ENCODE data around the gene PCDHA1. TPM values are rescaled to one million over a fixed set of nuclear protein-coding genes. Genes with fewer than 3 reads are reported as not detected.

PCDHA1 gene
- polyA plus RNA-seq, 1 experiment: 0.12 TPM

DNA sequence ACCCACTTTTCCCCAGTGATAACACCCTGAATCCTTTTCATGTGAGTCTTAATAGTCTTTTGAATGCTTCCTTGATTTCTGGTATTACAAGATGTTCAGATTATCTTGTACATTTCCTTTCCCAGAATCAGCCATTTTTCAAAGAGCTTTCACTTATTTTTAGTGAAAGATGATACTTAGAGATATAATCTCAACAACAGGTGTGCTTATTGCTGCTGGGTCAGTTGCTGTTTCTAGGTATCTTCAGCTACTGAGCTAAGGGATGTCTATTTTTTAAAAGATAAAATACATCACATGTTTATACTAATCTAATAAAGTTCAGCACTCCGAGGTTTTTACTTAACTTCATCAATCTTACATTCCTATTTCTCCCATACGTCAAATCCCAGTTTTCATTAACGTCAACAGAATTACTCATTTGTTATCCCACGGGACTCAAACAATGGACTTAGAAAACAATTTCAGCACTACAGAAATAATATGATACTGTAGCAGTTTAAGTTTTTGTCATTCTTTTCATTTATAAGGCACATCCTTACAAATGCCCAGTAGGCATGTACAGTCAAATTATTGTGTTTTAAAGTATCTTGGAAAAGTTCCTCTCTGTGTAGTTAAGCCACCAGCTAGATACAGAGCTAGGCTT is 149.1 kb downstream of the PCDHA1 start:
- POLR2A ChIA-PET: no interaction called here
- TF ChIP-seq, protein P1, sequence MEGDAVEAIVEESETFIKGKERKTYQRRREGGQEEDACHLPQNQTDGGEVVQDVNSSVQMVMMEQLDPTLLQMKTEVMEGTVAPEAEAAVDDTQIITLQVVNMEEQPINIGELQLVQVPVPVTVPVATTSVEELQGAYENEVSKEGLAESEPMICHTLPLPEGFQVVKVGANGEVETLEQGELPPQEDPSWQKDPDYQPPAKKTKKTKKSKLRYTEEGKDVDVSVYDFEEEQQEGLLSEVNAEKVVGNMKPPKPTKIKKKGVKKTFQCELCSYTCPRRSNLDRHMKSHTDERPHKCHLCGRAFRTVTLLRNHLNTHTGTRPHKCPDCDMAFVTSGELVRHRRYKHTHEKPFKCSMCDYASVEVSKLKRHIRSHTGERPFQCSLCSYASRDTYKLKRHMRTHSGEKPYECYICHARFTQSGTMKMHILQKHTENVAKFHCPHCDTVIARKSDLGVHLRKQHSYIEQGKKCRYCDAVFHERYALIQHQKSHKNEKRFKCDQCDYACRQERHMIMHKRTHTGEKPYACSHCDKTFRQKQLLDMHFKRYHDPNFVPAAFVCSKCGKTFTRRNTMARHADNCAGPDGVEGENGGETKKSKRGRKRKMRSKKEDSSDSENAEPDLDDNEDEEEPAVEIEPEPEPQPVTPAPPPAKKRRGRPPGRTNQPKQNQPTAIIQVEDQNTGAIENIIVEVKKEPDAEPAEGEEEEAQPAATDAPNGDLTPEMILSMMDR (IDR thresholded peaks at IDR 0.05; ENCODE audit: insufficient read depth, low read depth, low read length): no peak
- no peaks in the 10 kb centered on the region for H3K36me3 ChIP-seq (ENCODE audit: control insufficient read depth, insufficient read depth, low read length)
- no peaks in the 10 kb centered on the region for H3K27me3 ChIP-seq (ENCODE audit: control insufficient read depth, insufficient read depth, low read length)
- DNase-seq (ENCODE audit: low read depth): no peak
- no peak overlapping the region for H3K4me3 ChIP-seq (ENCODE audit: low read depth, low read length)
- CTCF ChIA-PET: no interaction called here

DNA sequence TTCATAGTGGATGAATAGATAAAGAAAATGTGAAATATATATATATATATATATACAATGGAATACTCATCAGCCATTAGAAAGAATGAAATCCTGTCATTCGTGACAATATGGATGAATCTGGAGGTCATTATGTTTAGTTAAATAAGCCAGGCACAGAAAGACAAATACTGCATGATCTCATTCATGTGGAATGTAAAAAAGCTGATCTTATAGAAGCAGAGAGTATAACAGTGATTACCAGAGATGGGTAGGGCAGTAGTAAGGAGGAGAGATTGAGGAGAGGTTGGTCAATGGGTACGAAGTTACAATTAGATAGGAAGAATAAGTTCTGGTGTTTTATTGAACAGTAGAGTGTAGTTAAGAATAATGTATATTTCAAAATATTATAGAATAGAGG is 160.6 kb downstream of the PCDHA1 start:
- ChIA-PET CTCF (no interaction called here), POLR2A (no interaction called here)
- TF ChIP-seq, protein P1 (IDR thresholded peaks at IDR 0.05; ENCODE audit: insufficient read depth, low read depth, low read length): no peak
- Histone ChIP-seq H3K4me3 (ENCODE audit: low read depth, low read length) (no peak overlapping the region), H3K36me3 (ENCODE audit: control insufficient read depth, insufficient read depth, low read length) (no peaks in the 10 kb centered on the region), H3K27me3 (ENCODE audit: control insufficient read depth, insufficient read depth, low read length) (no peaks in the 10 kb centered on the region)
- DNase-seq (ENCODE audit: low read depth): no peak

DNA sequence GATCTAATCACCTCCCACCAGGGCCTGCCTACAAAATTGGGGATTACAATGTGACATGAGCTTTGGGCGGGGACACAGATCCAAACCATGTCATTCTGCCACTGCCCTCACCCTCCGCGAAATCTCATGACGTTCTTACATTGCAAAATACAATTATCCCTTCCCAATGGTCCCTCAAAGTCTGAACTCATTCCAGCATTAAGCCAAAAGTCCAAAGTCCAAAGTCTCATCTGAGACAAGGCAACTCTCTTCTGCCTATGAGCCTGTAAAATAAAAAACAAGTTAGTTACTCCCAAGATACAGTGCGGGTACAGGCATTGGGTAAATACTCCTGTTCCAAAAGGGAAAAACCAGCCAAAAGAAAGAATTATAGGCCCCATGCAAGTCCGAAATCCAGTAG is 165.7 kb downstream of the PCDHA1 start:
- TF ChIP-seq, protein P1 (IDR thresholded peaks at IDR 0.05; ENCODE audit: insufficient read depth, low read depth, low read length): no peak
- POLR2A ChIA-PET: no interaction called here
- H3K27me3 ChIP-seq (ENCODE audit: control insufficient read depth, insufficient read depth, low read length): no peaks in the 10 kb centered on the region
- H3K36me3 ChIP-seq (ENCODE audit: control insufficient read depth, insufficient read depth, low read length): no peaks in the 10 kb centered on the region
- no peak for DNase-seq (ENCODE audit: low read depth)
- CTCF ChIA-PET: no interaction called here
- no peak overlapping the region for H3K4me3 ChIP-seq (ENCODE audit: low read depth, low read length)

DNA sequence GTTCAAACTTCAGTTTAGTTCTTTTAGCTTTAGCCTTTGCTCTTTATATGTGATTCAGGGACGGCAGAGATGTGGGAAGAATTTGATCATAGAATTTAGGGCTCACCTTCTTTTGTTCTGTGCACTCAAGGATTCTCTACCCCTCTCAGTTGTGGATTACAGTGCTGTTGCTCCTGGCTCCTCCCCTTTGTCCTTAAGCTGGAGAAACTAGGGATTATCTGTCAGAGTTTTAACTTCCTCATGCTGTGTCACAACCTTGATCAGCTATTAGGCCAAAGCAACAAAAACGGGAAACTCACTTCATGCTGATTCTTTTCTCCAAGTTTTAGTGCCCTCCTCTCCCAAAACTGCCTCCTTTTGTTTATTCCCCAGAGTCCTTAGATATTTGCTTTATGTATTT is 167.3 kb downstream of the PCDHA1 start:
- Histone ChIP-seq H3K27me3 (ENCODE audit: control insufficient read depth, insufficient read depth, low read length) (no peaks in the 10 kb centered on the region), H3K4me3 (ENCODE audit: low read depth, low read length) (no peak overlapping the region), H3K36me3 (ENCODE audit: control insufficient read depth, insufficient read depth, low read length) (no peaks in the 10 kb centered on the region)
- POLR2A ChIA-PET: no interaction called here
- CTCF ChIA-PET: no interaction called here
- no peak for DNase-seq (ENCODE audit: low read depth)
- TF ChIP-seq, protein P1 (IDR thresholded peaks at IDR 0.05; ENCODE audit: insufficient read depth, low read depth, low read length): no peak

DNA sequence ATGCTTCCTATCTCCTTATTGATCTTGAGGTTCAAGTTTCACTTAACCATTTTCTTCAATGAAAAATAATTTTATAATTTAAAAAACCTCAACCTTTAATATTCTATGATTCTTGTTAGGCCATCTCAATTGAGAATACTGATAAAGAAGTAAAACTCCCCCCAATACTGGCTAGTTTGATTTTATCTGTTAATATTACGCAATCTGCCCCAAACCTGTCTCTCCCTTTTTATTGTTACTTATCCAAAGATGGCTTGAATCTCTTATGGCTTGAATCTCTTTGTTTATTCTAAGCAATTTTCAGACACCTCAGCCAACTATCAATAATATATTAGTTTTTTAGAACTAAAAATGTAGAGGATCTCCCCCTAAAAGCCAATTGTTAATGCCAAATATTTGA is 176.2 kb downstream of the PCDHA1 start:
- no peaks in the 10 kb centered on the region for H3K36me3 ChIP-seq (ENCODE audit: control insufficient read depth, insufficient read depth, low read length)
- no peak overlapping the region for H3K4me3 ChIP-seq (ENCODE audit: low read depth, low read length)
- TF ChIP-seq, protein P1 (IDR thresholded peaks at IDR 0.05; ENCODE audit: insufficient read depth, low read depth, low read length): no peak
- no peaks in the 10 kb centered on the region for H3K27me3 ChIP-seq (ENCODE audit: control insufficient read depth, insufficient read depth, low read length)
- POLR2A ChIA-PET: no interaction called here
- CTCF ChIA-PET: no interaction called here
- no peak for DNase-seq (ENCODE audit: low read depth)

Data from BJ (cell line).